Uterus (tissue), 4 donors: ENCODE data around the gene ARHGAP15. TPM values are rescaled to one million over a fixed set of nuclear protein-coding genes. Genes with fewer than 3 reads are reported as not detected.

Source experiments
- DNase-seq, 2 donors: peaks; one replicate each; pipeline ENCODE4 v3.0.0-alpha.2; 2019 to 2020
- H3K27ac ChIP-seq, 2 donors: fragments of 200-600 bp; sonication (generic); 1 replicate in 1 of 2; 2 replicates in 1 of 2; pipeline ENCODE4 v1.5.1; 2016 to 2018
- H3K27me3 ChIP-seq, 2 donors: fragments of 200-600 bp; sonication (generic); one replicate each; pipeline ENCODE4 v1.5.1; 2018 to 2019; ENCODE audit warnings: control low read depth in 1 of 2
- H3K36me3 ChIP-seq, 2 donors: fragments of 200-600 bp; sonication (generic); one replicate each; pipeline ENCODE4 v1.5.1; 2019; ENCODE audit warnings: control low read depth in 1 of 2
- H3K4me1 ChIP-seq, 2 donors: fragments of 200-600 bp; sonication (generic); one replicate each; pipeline ENCODE4 v1.5.1; 2018 to 2019; ENCODE audit warnings: control low read depth in 1 of 2
- H3K4me3 ChIP-seq, 2 donors: fragments of 200-600 bp; sonication (generic); 1 replicate in 1 of 2; 2 replicates in 1 of 2; pipeline ENCODE4 v1.5.1; 2018 to 2019; ENCODE audit warnings: mild to moderate bottlenecking in 1 of 2
- H3K9me3 ChIP-seq, 2 donors: fragments of 200-600 bp; sonication (generic); one replicate each; pipeline ENCODE4 v1.5.1; 2019; ENCODE audit warnings: control low read depth in 1 of 2
- CTCF ChIP-seq, 4 experiments: fragments of 200-600 bp in 2 of 4; fragments of 450-650 bp in 2 of 4; sonication (generic) in 2 of 4; IDR thresholded peaks; one replicate each; pipeline ENCODE4 v1.5.1; 2016 to 2019; ENCODE audit warnings: antibody characterized with exemption in 4 of 4, mild to moderate bottlenecking in 2 of 4, moderate library complexity in 1 of 4
- POLR2A ChIP-seq, 2 donors: fragments of 450-650 bp; IDR thresholded peaks; one replicate each; pipeline ENCODE4 v1.6.1; 2016; ENCODE audit warnings: antibody characterized with exemption in 2 of 2, mild to moderate bottlenecking in 1 of 2, moderate library complexity in 1 of 2
- intact Hi-C: fragments of 100-400 bp; cut with DNase I; formaldehyde crosslinking; loops from one replicate; pipeline ENCODE4 v1.15.1; 2023; ENCODE audit warnings: low total_unique reads
- total RNA-seq, 4 donors: library from RNA; depleted of rRNA in 3 of 4; stranded (reverse); fragments of >200 nt in 3 of 4; gene quantifications; one replicate each; pipeline versions ENCODE4 v1.1.0 to v1.2.4, GENCODE V29; 2014 to 2023
- donor health status: DM: yes; HTN: yes; CAD: no.

The ARHGAP15 gene
- total RNA-seq, 4 donors from 2014 or later = 0.88 to 28.4 (median 6.6) TPM

- Histone ChIP-seq H3K27me3 (no peaks in the 10 kb centered on the region), H3K27ac (no peak overlapping the region), H3K36me3 (no peaks in the 10 kb centered on the region), H3K4me3 (no peak overlapping the region), H3K9me3 (no peaks in the 10 kb centered on the region), H3K4me1 (no peaks in the 10 kb centered on the region)
- intact Hi-C loops = no loop called here
- TF ChIP-seq CTCF (IDR thresholded peaks at IDR 0.05) (peak; percentile 56 to 72 (median 60)), POLR2A (IDR thresholded peaks at IDR 0.05) (no peak)
- peak; percentile 39 to 46 for DNase-seq
These were observed 130.2 kb downstream of the ARHGAP15 start for GRCh38 chr2:143259368-143259958.

- H3K9me3 ChIP-seq = no peaks in the 10 kb centered on the region
- intact Hi-C loops = no loop called here
- no peak for DNase-seq
- no peak overlapping the region for H3K27ac ChIP-seq
- no peaks in the 10 kb centered on the region for H3K4me1 ChIP-seq
- no peaks in the 10 kb centered on the region for H3K27me3 ChIP-seq
- no peaks in the 10 kb centered on the region for H3K36me3 ChIP-seq
- no peak for TF ChIP-seq CTCF (IDR thresholded peaks at IDR 0.05)
- no peak for TF ChIP-seq POLR2A (IDR thresholded peaks at IDR 0.05)
- no peak overlapping the region for H3K4me3 ChIP-seq
These were observed 132.8 kb downstream of the ARHGAP15 start for GRCh38 chr2:143261986-143262385.

- H3K27ac ChIP-seq = no peak overlapping the region
- no peaks in the 10 kb centered on the region for H3K36me3 ChIP-seq
- H3K27me3 ChIP-seq = no peaks in the 10 kb centered on the region
- no peaks in the 10 kb centered on the region for H3K4me1 ChIP-seq
- no peak for DNase-seq
- no peaks in the 10 kb centered on the region for H3K9me3 ChIP-seq
- no peak overlapping the region for H3K4me3 ChIP-seq
- TF ChIP-seq CTCF (IDR thresholded peaks at IDR 0.05) (no peak), POLR2A (IDR thresholded peaks at IDR 0.05) (no peak)
- intact Hi-C loops = no loop called here
These were observed 133.2 kb downstream of the ARHGAP15 start for GRCh38 chr2:143262389-143262788.

DNA sequence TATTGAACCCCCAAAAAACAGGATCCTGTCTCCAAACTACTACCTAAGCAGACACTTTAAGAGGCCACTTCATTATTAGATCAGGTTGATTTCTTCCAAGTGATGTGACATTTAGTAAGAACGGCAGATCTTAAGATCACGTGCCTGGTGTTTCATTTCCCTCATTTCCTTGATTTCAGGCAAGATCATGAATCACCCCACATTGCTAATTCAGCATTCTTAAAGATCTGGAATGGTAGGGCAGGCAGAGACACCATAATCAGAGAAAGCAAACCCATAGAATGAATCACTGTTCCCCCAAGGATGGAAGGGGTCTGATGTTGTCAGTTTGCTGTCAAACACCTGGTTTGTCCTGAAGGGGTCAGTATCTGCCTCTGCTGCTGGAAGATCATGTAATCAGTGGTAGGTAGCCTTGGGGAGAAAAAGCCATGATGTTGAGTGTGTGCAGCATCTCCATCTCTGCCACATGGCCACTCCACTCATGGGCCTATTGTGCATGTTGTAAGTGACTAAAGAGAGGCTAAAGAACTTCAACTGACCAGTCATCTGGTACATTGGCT, 133.9 kb downstream of the ARHGAP15 start:
- intact Hi-C loops = no loop called here

More for the DNA sequence above, 133.9 kb downstream of the ARHGAP15 start:
- no peak overlapping the region for H3K27ac ChIP-seq
- no peak overlapping the region for H3K4me3 ChIP-seq
- no peaks in the 10 kb centered on the region for H3K4me1 ChIP-seq
- H3K27me3 ChIP-seq = no peaks in the 10 kb centered on the region
- DNase-seq = no peak
- H3K9me3 ChIP-seq = no peaks in the 10 kb centered on the region
- H3K36me3 ChIP-seq = no peaks in the 10 kb centered on the region
- TF ChIP-seq POLR2A (IDR thresholded peaks at IDR 0.05) = no peak
- no peak for TF ChIP-seq CTCF (IDR thresholded peaks at IDR 0.05)
